Lung (tissue), 12 donors: ENCODE data around the gene HOMER2. TPM values are rescaled to one million over a fixed set of nuclear protein-coding genes. Genes with fewer than 3 reads are reported as not detected.

Source experiments
- ATAC-seq: fragments of 200-7000 bp; cut with Tn5 transposase; one replicate; pipeline ENCODE4 v1.9.1; 2020; ENCODE audit warnings: moderate number of reproducible peaks; ENCODE audit not compliant: insufficient read depth, low FRiP score
- DNase-seq, 3 donors: peaks; one replicate each; pipeline ENCODE4 v3.0.0-alpha.2; 2013 to 2017
- H3K27ac ChIP-seq, 2 donors: one replicate each; pipeline ENCODE4 v1.5.1; 2013; ENCODE audit warnings: mild to moderate bottlenecking in 2 of 2, moderate library complexity in 2 of 2, control low read depth in 1 of 2, inconsistent platforms in 1 of 2, low read depth in 1 of 2, low read length in 1 of 2
- H3K27me3 ChIP-seq, 3 donors: one replicate each; pipeline ENCODE4 v1.5.1; 2013; ENCODE audit warnings: low read length in 2 of 3; ENCODE audit not compliant: control insufficient read depth in 3 of 3, insufficient read depth in 3 of 3
- H3K36me3 ChIP-seq, 4 donors: one replicate each; pipeline ENCODE4 v1.5.1; 2013; ENCODE audit warnings: low read length in 4 of 4, mild to moderate bottlenecking in 1 of 4, moderate library complexity in 1 of 4; ENCODE audit not compliant: control insufficient read depth in 4 of 4, insufficient read depth in 4 of 4
- H3K4me1 ChIP-seq, 5 donors: one replicate each; pipeline ENCODE4 v1.5.1; 2013; ENCODE audit warnings: low read length in 5 of 5, mild to moderate bottlenecking in 2 of 5, moderate library complexity in 1 of 5; ENCODE audit not compliant: control insufficient read depth in 5 of 5, insufficient read depth in 5 of 5
- H3K4me3 ChIP-seq: one replicate; pipeline ENCODE4 v1.5.1; 2013; ENCODE audit warnings: mild to moderate bottlenecking, control low read depth, moderate library complexity
- H3K9ac ChIP-seq, 2 donors: one replicate each; pipeline ENCODE4 v1.5.1; 2013; ENCODE audit warnings: low read length in 2 of 2, control low read depth in 1 of 2; ENCODE audit not compliant: insufficient read depth in 1 of 2
- H3K9me3 ChIP-seq, 4 donors: one replicate each; pipeline ENCODE4 v1.5.1; 2013; ENCODE audit warnings: low read length in 3 of 4, mild to moderate bottlenecking in 1 of 4, moderate library complexity in 1 of 4; ENCODE audit not compliant: control insufficient read depth in 4 of 4, insufficient read depth in 3 of 4
- WGBS, 2 donors: extraction: QIAGEN DNeasy Blood & Tissue Kit; methylation state at CpG; one replicate each; pipeline ENCODE4 v1.1.7; 2013; 5-methylcytosine and 5-hydroxymethylcytosine counted together
- polyA plus RNA-seq, 2 donors: library from polyadenylated mRNA; stranded (reverse); fragments of 200-250 nt; gene quantifications; one replicate each; pipeline ENCODE4 v1.2.1, GENCODE V29; 2013
- total RNA-seq, 2 donors: library from RNA; depleted of rRNA in 1 of 2; stranded (reverse); fragments of >200 nt in 1 of 2; gene quantifications; one replicate each; pipeline ENCODE4 v1.2.1, GENCODE V29; 2014 to 2021
- TF ChIP-seq, protein P1 (sequence below): IDR thresholded peaks from 2 replicates; pipeline ENCODE4 v1.5.1; 2012; ENCODE audit warnings: mild to moderate bottlenecking; ENCODE audit errors: control extremely low read depth, extremely low read depth
- donor health status: control.
- donor health status: control.
- donor health status: Bipolar disorder and iron deficiency.
- donor health status: healthy.
- donor health status: DM: yes; HTN: yes; CAD: no.

The HOMER2 gene
- total and polyA plus RNA-seq, 4 donors: 7.5 to 18.1 (median 11.6) TPM

DNA sequence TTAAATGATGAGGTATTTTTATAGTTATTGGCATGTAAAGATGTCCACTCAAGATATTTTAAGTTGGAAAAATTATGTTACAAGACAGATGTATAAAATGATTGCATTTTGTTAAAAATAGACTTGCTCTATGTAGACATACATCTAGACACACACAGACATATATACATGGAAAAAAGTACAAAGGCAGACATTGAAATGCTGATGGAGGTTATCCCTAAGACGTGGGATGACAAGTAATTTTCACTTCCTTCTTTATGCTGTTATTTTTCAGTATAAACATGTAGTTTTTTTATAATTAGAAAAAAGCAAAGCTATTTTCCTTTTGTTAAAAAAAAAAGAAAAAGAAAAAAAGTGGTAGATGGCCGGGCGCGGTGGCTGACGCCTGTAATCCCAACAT is 7.2 kb downstream of the HOMER2 start:
- no peak for DNase-seq
- H3K4me3 ChIP-seq: no peak overlapping the region
- TF ChIP-seq, protein P1, sequence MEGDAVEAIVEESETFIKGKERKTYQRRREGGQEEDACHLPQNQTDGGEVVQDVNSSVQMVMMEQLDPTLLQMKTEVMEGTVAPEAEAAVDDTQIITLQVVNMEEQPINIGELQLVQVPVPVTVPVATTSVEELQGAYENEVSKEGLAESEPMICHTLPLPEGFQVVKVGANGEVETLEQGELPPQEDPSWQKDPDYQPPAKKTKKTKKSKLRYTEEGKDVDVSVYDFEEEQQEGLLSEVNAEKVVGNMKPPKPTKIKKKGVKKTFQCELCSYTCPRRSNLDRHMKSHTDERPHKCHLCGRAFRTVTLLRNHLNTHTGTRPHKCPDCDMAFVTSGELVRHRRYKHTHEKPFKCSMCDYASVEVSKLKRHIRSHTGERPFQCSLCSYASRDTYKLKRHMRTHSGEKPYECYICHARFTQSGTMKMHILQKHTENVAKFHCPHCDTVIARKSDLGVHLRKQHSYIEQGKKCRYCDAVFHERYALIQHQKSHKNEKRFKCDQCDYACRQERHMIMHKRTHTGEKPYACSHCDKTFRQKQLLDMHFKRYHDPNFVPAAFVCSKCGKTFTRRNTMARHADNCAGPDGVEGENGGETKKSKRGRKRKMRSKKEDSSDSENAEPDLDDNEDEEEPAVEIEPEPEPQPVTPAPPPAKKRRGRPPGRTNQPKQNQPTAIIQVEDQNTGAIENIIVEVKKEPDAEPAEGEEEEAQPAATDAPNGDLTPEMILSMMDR: no peak
- no peak overlapping the region for H3K27ac ChIP-seq
- peaks cover 0 to 7% (median 0%) of the 10 kb centered on the region in 5 donors for H3K4me1 ChIP-seq
- ATAC-seq: no peak
- WGBS, 2 donors: 77 to 81% methylated on average over 5 of the region's 5 CpGs
- no peak overlapping the region for H3K9ac ChIP-seq
- peaks cover 0 to 12% (median 0%) of the 10 kb centered on the region in 3 donors for H3K27me3 ChIP-seq
- H3K9me3 ChIP-seq: peaks cover 0 to 2% (median 0%) of the 10 kb centered on the region in 4 donors
- no peaks in the 10 kb centered on the region for H3K36me3 ChIP-seq

DNA sequence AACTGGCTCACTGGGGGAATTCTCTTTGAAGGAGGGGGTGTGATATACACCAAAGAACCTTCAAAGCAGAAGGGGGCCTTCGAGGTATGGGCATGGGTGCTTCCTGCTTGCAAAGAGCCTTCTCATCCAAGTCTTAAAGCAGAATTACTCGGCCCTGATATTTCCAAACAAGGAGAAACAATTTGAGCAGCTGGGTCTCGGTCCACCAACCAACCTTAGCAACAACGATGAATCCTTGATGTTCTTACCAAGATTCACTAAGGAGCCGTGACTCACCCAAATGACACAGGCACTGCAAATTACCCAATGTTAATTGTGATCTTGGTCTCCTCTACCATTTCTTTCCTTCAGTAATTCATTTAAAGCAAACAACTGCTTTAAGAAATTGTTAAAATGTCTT is 7.7 kb downstream of the HOMER2 start:
- Histone ChIP-seq H3K9ac (no peak overlapping the region), H3K9me3 (peaks cover 0 to under 1% (median 0%) of the 10 kb centered on the region in 4 donors), H3K4me3 (no peak overlapping the region), H3K36me3 (no peaks in the 10 kb centered on the region), H3K27me3 (peaks cover 0 to 8% (median 0%) of the 10 kb centered on the region in 3 donors), H3K4me1 (peaks cover 0 to 7% (median 0%) of the 10 kb centered on the region in 5 donors), H3K27ac (no peak overlapping the region)
- DNase-seq (no peak), ATAC-seq (no peak)
- TF ChIP-seq, protein P1: no peak
- WGBS, 2 donors: 61 to 68% methylated on average over 5 of the region's 5 CpGs

GRCh38 chr15:82944056-82944455 is 8.5 kb downstream of the HOMER2 start:
- DNase-seq (no peak), ATAC-seq (no peak)
- Histone ChIP-seq H3K9me3 (no peaks in the 10 kb centered on the region), H3K36me3 (no peaks in the 10 kb centered on the region), H3K27me3 (peaks cover 0 to 6% (median 0%) of the 10 kb centered on the region in 3 donors), H3K27ac (no peak overlapping the region), H3K4me1 (peaks cover 0 to 7% (median 0%) of the 10 kb centered on the region in 5 donors), H3K9ac (no peak overlapping the region), H3K4me3 (no peak overlapping the region)
- WGBS, 2 donors: 89 to 92% methylated on average over 5 of the region's 5 CpGs
- TF ChIP-seq, protein P1: no peak

DNA sequence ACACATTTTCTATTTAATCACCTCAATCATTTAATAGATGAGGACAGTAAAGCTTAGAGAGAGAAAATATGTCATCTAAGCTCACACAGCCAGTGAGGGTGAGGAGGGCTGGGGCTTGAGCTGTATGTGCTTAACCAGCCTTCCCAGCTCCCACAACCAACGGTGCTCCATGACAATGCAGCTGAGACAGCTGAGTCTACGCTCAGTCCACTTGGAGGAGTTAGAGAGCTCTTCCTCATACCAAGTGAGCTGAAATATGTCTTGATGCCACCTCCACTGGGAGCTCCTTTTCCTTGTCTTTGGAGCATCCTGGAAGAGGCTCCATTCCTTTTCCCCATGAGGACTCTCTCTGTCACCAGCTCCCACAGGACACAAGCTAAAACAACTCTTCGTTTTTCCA is 9.3 kb downstream of the HOMER2 start:
- ATAC-seq (no peak), DNase-seq (no peak)
- H3K36me3 ChIP-seq: no peaks in the 10 kb centered on the region
- H3K27me3 ChIP-seq: peaks cover 0 to 4% (median 0%) of the 10 kb centered on the region in 3 donors
- H3K4me3 ChIP-seq: no peak overlapping the region
- no peak overlapping the region for H3K9ac ChIP-seq
- H3K27ac ChIP-seq: no peak overlapping the region
- H3K4me1 ChIP-seq: peaks cover 0 to 7% (median 0%) of the 10 kb centered on the region in 5 donors
- TF ChIP-seq, protein P1: no peak
- 78 to 79% methylated on average over 3 of the region's 3 CpGs for WGBS, 2 donors
- H3K9me3 ChIP-seq: no peaks in the 10 kb centered on the region
